Omental fat pad (tissue), 4 donors: ENCODE data around the gene AP2A2. TPM values are rescaled to one million over a fixed set of nuclear protein-coding genes. Genes with fewer than 3 reads are reported as not detected.

ENCODE experiments used
- ATAC-seq: fragments of 150-250 bp; one replicate; pipeline ENCODE4 v1.9.1; 2016; ENCODE audit warnings: mild to moderate bottlenecking, moderate library complexity; ENCODE audit not compliant: low FRiP score
- DNase-seq: peaks from one replicate; pipeline ENCODE4 v3.0.0-alpha.2; 2019; ENCODE audit warnings: low spot score
- CTCF ChIP-seq, 3 donors: fragments of 450-650 bp; IDR thresholded peaks; one replicate each; pipeline ENCODE4 v1.5.1; 2016 to 2017; ENCODE audit warnings: antibody characterized with exemption in 3 of 3, mild to moderate bottlenecking in 3 of 3, moderate library complexity in 2 of 3
- total RNA-seq, 4 donors: library from RNA; depleted of rRNA; stranded (reverse); fragments of >200 nt; gene quantifications; one replicate each; pipeline ENCODE4 v1.1.0, GENCODE V29; 2016

Gene AP2A2
- total RNA-seq, 4 donors from 2014 or later: 68.4 to 126 (median 99.2) TPM

GRCh38 chr11:893008-893654 lies 32.5 kb upstream of the AP2A2 start:
- DNase-seq (no peak), ATAC-seq (no peak)
- TF ChIP-seq CTCF (IDR thresholded peaks at IDR 0.05): no peak

- no peak for TF ChIP-seq CTCF (IDR thresholded peaks at IDR 0.05)
- no peak for ATAC-seq
- DNase-seq: no peak
Measured at GRCh38 chr11:894575-895201, 31.0 kb upstream of the AP2A2 start.

- ATAC-seq (no peak), DNase-seq (no peak)
- no peak for TF ChIP-seq CTCF (IDR thresholded peaks at IDR 0.05)
Measured at GRCh38 chr11:895331-896110, 30.1 kb upstream of the AP2A2 start.

GRCh38 chr11:897253-898142 lies 28.2 kb upstream of the AP2A2 start:
- TF ChIP-seq CTCF (IDR thresholded peaks at IDR 0.05): no peak
- ATAC-seq (no peak), DNase-seq (no peak)

- ATAC-seq (no peak), DNase-seq (no peak)
- no peak for TF ChIP-seq CTCF (IDR thresholded peaks at IDR 0.05)
Measured at GRCh38 chr11:898143-898511, 27.5 kb upstream of the AP2A2 start.

GRCh38 chr11:898540-899190 lies 27.0 kb upstream of the AP2A2 start:
- ATAC-seq (no peak), DNase-seq (no peak)
- no peak for TF ChIP-seq CTCF (IDR thresholded peaks at IDR 0.05)
